BE2C (cell line): ENCODE results near the gene POLG2. TPM values are rescaled to one million over a fixed set of nuclear protein-coding genes. Genes with fewer than 3 reads are reported as not detected.

Source experiments
- DNase-seq: peaks from one replicate; pipeline ENCODE4 v3.0.0-alpha.2; 2020
- H3K27me3 ChIP-seq: fragments of 250-450 bp; sonication (Bioruptor Pico); 2 replicates; pipeline ENCODE4 v1.5.1; 2020; ENCODE audit warnings: mild to moderate bottlenecking
- H3K36me3 ChIP-seq: fragments of 250-450 bp; sonication (Bioruptor Pico); 2 replicates; pipeline ENCODE4 v1.5.1; 2020; ENCODE audit warnings: mild to moderate bottlenecking
- H3K4me1 ChIP-seq: fragments of 250-450 bp; sonication (Bioruptor Pico); 2 replicates; pipeline ENCODE4 v1.5.1; 2020
- H3K4me3 ChIP-seq: 2 replicates; pipeline ENCODE4 v1.5.1; 2011; ENCODE audit warnings: low read depth, low read length
- H3K9me3 ChIP-seq: fragments of 250-450 bp; sonication (Bioruptor Pico); 2 replicates; pipeline ENCODE4 v1.5.1; 2020
- CTCF ChIP-seq: IDR thresholded peaks from 2 replicates; pipeline ENCODE4 v1.5.1; 2012; ENCODE audit warnings: mild to moderate bottlenecking, low read depth, low read length
- polyA plus RNA-seq: library from polyadenylated mRNA; unstranded; fragments of >200 nt; gene quantifications from one replicate; pipeline ENCODE4 v1.2.1, GENCODE V29; 2012; ENCODE audit warnings: low read depth, missing spikeins; ENCODE audit not compliant: insufficient read length, insufficient read depth

POLG2 gene
- 19.5 TPM for polyA plus RNA-seq

GRCh38 chr17:64496786-64497564, at the start of gene POLG2:
Gene POLG2, minus strand, starts transcription at chr17:64497054. Its CDS starts 86 bp downstream, at chr17:64496968.
- TF ChIP-seq CTCF: peak; percentile 65
- peak within 1 kb of the TSS; percentile 77 for H3K4me3 ChIP-seq
- H3K36me3 ChIP-seq: peaks cover 49% of the 10 kb centered on the region
- peak; percentile 97 for DNase-seq
- no peaks in the 10 kb centered on the region for H3K9me3 ChIP-seq
- no peaks in the 10 kb centered on the region; the same call in 1 of the 2 replicates for H3K27me3 ChIP-seq
- H3K4me1 ChIP-seq: no peaks in the 10 kb centered on the region; the same call in 1 of the 2 replicates

GRCh38 chr17:64544742-64545141, 47.9 kb upstream of the POLG2 start:
- peaks cover 7% of the 10 kb centered on the region; the same call in 1 of the 2 replicates for H3K36me3 ChIP-seq
- no peaks in the 10 kb centered on the region for H3K9me3 ChIP-seq
- H3K4me3 ChIP-seq: no peak overlapping the region
- no peak for TF ChIP-seq CTCF
- no peaks in the 10 kb centered on the region for H3K27me3 ChIP-seq
- no peak for DNase-seq
- no peaks in the 10 kb centered on the region for H3K4me1 ChIP-seq

GRCh38 chr17:64540118-64540776, 43.4 kb upstream of the POLG2 start:
- no peaks in the 10 kb centered on the region for H3K4me1 ChIP-seq
- H3K4me3 ChIP-seq: no peak overlapping the region
- DNase-seq: no peak
- no peaks in the 10 kb centered on the region for H3K9me3 ChIP-seq
- no peaks in the 10 kb centered on the region for H3K27me3 ChIP-seq
- TF ChIP-seq CTCF: no peak
- H3K36me3 ChIP-seq: peaks cover 42% of the 10 kb centered on the region

GRCh38 chr17:64538508-64539130, 41.8 kb upstream of the POLG2 start:
- Histone ChIP-seq H3K4me1 (no peaks in the 10 kb centered on the region), H3K27me3 (no peaks in the 10 kb centered on the region), H3K36me3 (peaks cover 54% of the 10 kb centered on the region), H3K4me3 (no peak overlapping the region), H3K9me3 (no peaks in the 10 kb centered on the region)
- no peak for TF ChIP-seq CTCF
- no peak for DNase-seq

GRCh38 chr17:64537488-64537887, 40.6 kb upstream of the POLG2 start:
- TF ChIP-seq CTCF: no peak

GRCh38 chr17:64536913-64537312, 40.1 kb upstream of the POLG2 start:
- no peaks in the 10 kb centered on the region for H3K4me1 ChIP-seq
- H3K27me3 ChIP-seq: no peaks in the 10 kb centered on the region
- no peak overlapping the region for H3K4me3 ChIP-seq
- DNase-seq: no peak
- no peaks in the 10 kb centered on the region for H3K9me3 ChIP-seq
- H3K36me3 ChIP-seq: peaks cover 70% of the 10 kb centered on the region
- TF ChIP-seq CTCF: no peak

More at GRCh38 chr17:64537488-64537887, 40.6 kb upstream of the POLG2 start:
- H3K9me3 ChIP-seq: no peaks in the 10 kb centered on the region
- no peak for DNase-seq
- H3K36me3 ChIP-seq: peaks cover 65% of the 10 kb centered on the region
- no peak overlapping the region for H3K4me3 ChIP-seq
- no peaks in the 10 kb centered on the region for H3K4me1 ChIP-seq
- H3K27me3 ChIP-seq: no peaks in the 10 kb centered on the region
